ENCODE measurements around the gene CDK5R1. TPM values are rescaled to one million over a fixed set of nuclear protein-coding genes. Genes with fewer than 3 reads are reported as not detected.

Gene CDK5R1
- total RNA-seq, 1 experiment from 2014 or later = 4.2 TPM

Other genes with a start within 250 kb of the CDK5R1 start
- 0.57 and 1.9 TPM in 2 replicates for gene RHBDL3, start 221.2 kb upstream of the CDK5R1 start, total RNA-seq (2014; rRNA removed; shearing (Covaris generic))
- gene C17orf75, start 144.8 kb upstream of the CDK5R1 start, total RNA-seq (2014; rRNA removed; shearing (Covaris generic)) = 34.5 and 34.9 TPM in 2 replicates
- gene ZNF207, start 136.8 kb upstream of the CDK5R1 start, total RNA-seq (2014; rRNA removed; shearing (Covaris generic)) = 156 and 173 TPM in 2 replicates
- gene PSMD11, start 42.5 kb upstream of the CDK5R1 start, total RNA-seq (2014; rRNA removed; shearing (Covaris generic)) = 221 and 303 TPM in 2 replicates

All from Daoy (cell line).